ENCODE data around the gene ATP2B3. TPM values are rescaled to one million over a fixed set of nuclear protein-coding genes. Genes with fewer than 3 reads are reported as not detected.

The ATP2B3 gene
- total RNA-seq, 3 donors from 2014 or later (not counting 1 experiment from before 2014, with no cell fraction given), result not detected

GRCh38 chrX:153517946-153518834 lies 748 bp downstream of the ATP2B3 start:
- Mint-ChIP-seq H3K9me3 (no peaks in the 10 kb centered on the region), H3K4me1 (no peaks in the 10 kb centered on the region), H3K36me3 (no peaks in the 10 kb centered on the region), H3K27ac (no peak overlapping the region), H3K4me3 (no peak overlapping the region), H3K27me3 (ENCODE audit: low read depth in 2 of 2) (peaks cover 0 to 19% of the 10 kb centered on the region in 2 donors)
- Histone ChIP-seq H3K27ac (ENCODE audit: low read length) (no peak overlapping the region), H3K27me3 (ENCODE audit: control insufficient read depth, insufficient read depth, low read length) (peaks cover 2% of the 10 kb centered on the region), H3K4me1 (ENCODE audit: control insufficient read depth, insufficient read depth, low read length) (no peaks in the 10 kb centered on the region), H3K4me3 (ENCODE audit: low read length) (no peak overlapping the region), H3K36me3 (ENCODE audit: control insufficient read depth, insufficient read depth, low read length) (no peaks in the 10 kb centered on the region), H3K9me3 (ENCODE audit: control insufficient read depth, insufficient read depth, low read length) (no peaks in the 10 kb centered on the region)
- DNase-seq (no peak), ATAC-seq (no peak)
- no peak for TF ChIP-seq CTCF (IDR thresholded peaks at IDR 0.05)
- intact Hi-C loops (cut with micrococcal nuclease), result no loop called here
- WGBS (ENCODE audit: insufficient coverage), result 6% methylated on average over 70 of the region's 70 CpGs

- 73% methylated on average over 20 of the region's 21 CpGs for WGBS (ENCODE audit: insufficient coverage)
- Mint-ChIP-seq H3K4me3 (no peak overlapping the region), H3K36me3 (no peaks in the 10 kb centered on the region), H3K9me3 (no peaks in the 10 kb centered on the region), H3K27me3 (ENCODE audit: low read depth in 2 of 2) (peaks cover 0 to 19% of the 10 kb centered on the region in 2 donors), H3K27ac (no peak overlapping the region), H3K4me1 (no peaks in the 10 kb centered on the region)
- TF ChIP-seq CTCF (IDR thresholded peaks at IDR 0.05), result no peak
- H3K27ac ChIP-seq (ENCODE audit: low read length), result no peak overlapping the region
- intact Hi-C loops (cut with micrococcal nuclease), result no loop called here
- DNase-seq (no peak), ATAC-seq (no peak)
- no peaks in the 10 kb centered on the region for H3K36me3 ChIP-seq (ENCODE audit: control insufficient read depth, insufficient read depth, low read length)
- H3K9me3 ChIP-seq (ENCODE audit: control insufficient read depth, insufficient read depth, low read length), result no peaks in the 10 kb centered on the region
- peaks cover 2% of the 10 kb centered on the region for H3K27me3 ChIP-seq (ENCODE audit: control insufficient read depth, insufficient read depth, low read length)
- no peaks in the 10 kb centered on the region for H3K4me1 ChIP-seq (ENCODE audit: control insufficient read depth, insufficient read depth, low read length)
- H3K4me3 ChIP-seq (ENCODE audit: low read length), result no peak overlapping the region
Measured at GRCh38 chrX:153519569-153520286, 2.3 kb downstream of the ATP2B3 start.

- Mint-ChIP-seq H3K4me1 (no peaks in the 10 kb centered on the region), H3K4me3 (no peak overlapping the region), H3K36me3 (no peaks in the 10 kb centered on the region), H3K27ac (no peak overlapping the region), H3K9me3 (no peaks in the 10 kb centered on the region), H3K27me3 (ENCODE audit: low read depth in 2 of 2) (peaks cover 0 to 19% of the 10 kb centered on the region in 2 donors)
- Histone ChIP-seq H3K4me1 (ENCODE audit: control insufficient read depth, insufficient read depth, low read length) (no peaks in the 10 kb centered on the region), H3K4me3 (ENCODE audit: low read length) (no peak overlapping the region), H3K36me3 (ENCODE audit: control insufficient read depth, insufficient read depth, low read length) (no peaks in the 10 kb centered on the region), H3K27ac (ENCODE audit: low read length) (no peak overlapping the region), H3K9me3 (ENCODE audit: control insufficient read depth, insufficient read depth, low read length) (no peaks in the 10 kb centered on the region), H3K27me3 (ENCODE audit: control insufficient read depth, insufficient read depth, low read length) (peaks cover 2% of the 10 kb centered on the region)
- ATAC-seq (no peak), DNase-seq (no peak)
- WGBS (ENCODE audit: insufficient coverage), result 83% methylated on average over 7 of the region's 7 CpGs
- no peak for TF ChIP-seq CTCF (IDR thresholded peaks at IDR 0.05)
- intact Hi-C loops (cut with micrococcal nuclease), result no loop called here
Measured at GRCh38 chrX:153520287-153520917, 3.0 kb downstream of the ATP2B3 start.

All from natural killer cell (primary cell).